Heart left ventricle (tissue), 13 donors: ENCODE measurements around the gene PI4KA.

Experiments used
- CTCF ChIP-seq, 12 donors: fragments of 200-600 bp; sonication (generic) in 4 of 12; IDR thresholded peaks; one replicate each; pipeline versions ENCODE4 v1.5.0 to v1.8.0; 2018 to 2022; ENCODE audit warnings: antibody characterized with exemption in 12 of 12, mild to moderate bottlenecking in 5 of 12
- POLR2A ChIP-seq, 2 donors: fragments of 450-650 bp; IDR thresholded peaks; one replicate each; pipeline ENCODE4 v1.6.1; 2017; ENCODE audit warnings: antibody characterized with exemption in 2 of 2, mild to moderate bottlenecking in 2 of 2, moderate library complexity in 2 of 2
- donor health status: ischemic (EF 13 %, LVEDD 7.1; RV severe dilation, severe dysfunction).
- donor health status: DM: no; HTN: yes; CAD: no.
- donor health status: DM: no; HTN: no; CAD: no.
- donor health status: ischemic (EF 25% LVEDD 6.9; RV normal size, moderate dysfunction).
- donor health status: ischemic (EF 25% LVEDD 5.7; RV mildly dilated, moderate dysfunction).
- donor health status: ischemic (EF 35%, LVEDD 5.7; RV mildly dilated, moderate dysfunction).
- donor health status: nonischemic (EF 11% LVEDD 7.7; RV severe dilation, severe dysfunction).
- donor health status: DM: yes; HTN: yes; CAD: no.
- donor health status: PGD.
- donor health status: ischemic (EF 29% LVEDD 5.4; RV normal size, mild dysfunction).
- donor health status: nonischemic (EF 23%, LVEDD 6.1; RV moderate dilation, normal function).

GRCh38 chr22:20815477-20816050 lies 43.0 kb downstream of the PI4KA start:
- TF ChIP-seq CTCF (IDR thresholded peaks at IDR 0.05) = no peak
- TF ChIP-seq POLR2A (IDR thresholded peaks at IDR 0.05) = no peak
